ENCODE data around the gene MEIOB. TPM values are rescaled to one million over a fixed set of nuclear protein-coding genes. Genes with fewer than 3 reads are reported as not detected.
"Not testable (repeated sequence)": the region's sequence is repeated elsewhere in the genome, so short reads cannot be mapped to it uniquely, and the experiment has no call there.

The MEIOB gene
- total RNA-seq, 5 donors from 2014 or later (not counting 1 experiment from before 2014, with no cell fraction given): 0.26 TPM; not detected in 4

- ChIA-PET CTCF (no interaction called here), POLR2A (no interaction called here)
- Mint-ChIP-seq H3K4me1 (no peaks in the 10 kb centered on the region), H3K27ac (no peak overlapping the region), H3K9me3 (no peaks in the 10 kb centered on the region), H3K4me3 (no peak overlapping the region), H3K36me3 (no peaks in the 10 kb centered on the region), H3K27me3 (peaks cover 23 to 26% of the 10 kb centered on the region in 2 donors)
- no peak overlapping the region for H3K27ac ChIP-seq (ENCODE audit: low read length)
- 83% methylated on average over 1 of the region's 2 CpGs for WGBS (ENCODE audit: insufficient coverage)
- H3K27me3 ChIP-seq (replicated peaks in 1 of 2; ENCODE audit: control insufficient read depth in 2 of 2, extremely low read depth in 1 of 2, insufficient read depth in 2 of 2, low read length in 1 of 2): peaks cover 2 to 46% of the 10 kb centered on the region in 2 experiments
- no peaks in the 10 kb centered on the region for H3K4me1 ChIP-seq (ENCODE audit: control insufficient read depth in 1 of 2, extremely low read depth in 1 of 2, insufficient read depth in 2 of 2, low read length in 2 of 2)
- ATAC-seq (replicated peaks in 1 of 4) (no peak), DNase-seq (no peak)
- no peak overlapping the region for H3K4me3 ChIP-seq (ENCODE audit: control insufficient read depth in 1 of 2, extremely low read depth in 1 of 2, low read length in 1 of 2)
- no peaks in the 10 kb centered on the region for H3K36me3 ChIP-seq (ENCODE audit: control insufficient read depth in 2 of 2, extremely low read depth in 1 of 2, insufficient read depth in 1 of 2, low read length in 1 of 2)
- no peaks in the 10 kb centered on the region for H3K9me3 ChIP-seq
Observed at GRCh38 chr16:1879477-1879876, 7.5 kb upstream of the MEIOB start.

- H3K4me3 Mint-ChIP-seq: no peak overlapping the region
- Histone ChIP-seq H3K27ac (ENCODE audit: low read length) (no peak overlapping the region), H3K4me1 (ENCODE audit: control insufficient read depth in 1 of 2, extremely low read depth in 1 of 2, insufficient read depth in 2 of 2, low read length in 2 of 2) (no peaks in the 10 kb centered on the region), H3K4me3 (ENCODE audit: control insufficient read depth in 1 of 2, extremely low read depth in 1 of 2, low read length in 1 of 2) (no peak overlapping the region), H3K36me3 (ENCODE audit: control insufficient read depth in 2 of 2, extremely low read depth in 1 of 2, insufficient read depth in 1 of 2, low read length in 1 of 2) (no peaks in the 10 kb centered on the region), H3K27me3 (replicated peaks in 1 of 2; ENCODE audit: control insufficient read depth in 2 of 2, extremely low read depth in 1 of 2, insufficient read depth in 2 of 2, low read length in 1 of 2) (peaks cover 2 to 46% of the 10 kb centered on the region in 2 experiments), H3K9me3 (no peaks in the 10 kb centered on the region)
- POLR2A ChIA-PET: no interaction called here
- WGBS (ENCODE audit: insufficient coverage): 100% methylated on average over 1 of the region's 5 CpGs
- ATAC-seq (replicated peaks in 1 of 4) (no peak), DNase-seq (no peak)
- CTCF ChIA-PET: no interaction called here
- H3K36me3 Mint-ChIP-seq: no peaks in the 10 kb centered on the region
- no peak overlapping the region for H3K27ac Mint-ChIP-seq
- H3K4me1 Mint-ChIP-seq: no peaks in the 10 kb centered on the region
- peaks cover 26 to 35% of the 10 kb centered on the region in 2 donors for H3K27me3 Mint-ChIP-seq
- H3K9me3 Mint-ChIP-seq: no peaks in the 10 kb centered on the region
Observed at GRCh38 chr16:1878256-1878655, 6.3 kb upstream of the MEIOB start.

DNA sequence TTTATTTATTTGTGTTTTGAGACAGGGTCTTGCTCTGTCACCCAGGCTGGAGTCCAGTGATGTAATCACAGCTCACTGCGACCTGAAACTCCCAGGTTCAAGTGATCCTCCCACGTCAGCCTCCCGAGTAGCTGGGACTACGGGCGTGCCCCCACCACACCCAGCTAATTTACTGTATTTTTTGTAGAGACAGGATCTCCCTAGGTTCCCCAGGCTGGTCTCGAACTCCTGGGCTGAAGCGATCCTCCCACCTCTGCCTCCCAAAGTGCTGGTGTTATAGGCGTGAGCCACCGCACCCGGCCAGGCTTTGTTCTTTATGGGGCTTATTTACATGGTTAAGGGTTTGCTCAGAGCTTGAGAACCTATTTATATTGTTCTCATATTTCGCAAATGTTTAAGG is 5.8 kb upstream of the MEIOB start:
- no peak for DNase-seq
- Histone ChIP-seq H3K36me3 (ENCODE audit: control insufficient read depth in 2 of 2, extremely low read depth in 1 of 2, insufficient read depth in 1 of 2, low read length in 1 of 2) (no peaks in the 10 kb centered on the region), H3K27ac (ENCODE audit: low read length) (no peak overlapping the region), H3K27me3 (replicated peaks in 1 of 2; ENCODE audit: control insufficient read depth in 2 of 2, extremely low read depth in 1 of 2, insufficient read depth in 2 of 2, low read length in 1 of 2) (peaks cover 2 to 50% of the 10 kb centered on the region in 2 experiments), H3K4me3 (ENCODE audit: control insufficient read depth in 1 of 2, extremely low read depth in 1 of 2, low read length in 1 of 2) (no peak overlapping the region), H3K9me3 (no peaks in the 10 kb centered on the region), H3K4me1 (ENCODE audit: control insufficient read depth in 1 of 2, extremely low read depth in 1 of 2, insufficient read depth in 2 of 2, low read length in 2 of 2) (no peaks in the 10 kb centered on the region)
- ATAC-seq (replicated peaks in 1 of 4): no peak
- H3K9me3 Mint-ChIP-seq: no peaks in the 10 kb centered on the region
- POLR2A ChIA-PET: no interaction called here
- WGBS (ENCODE audit: insufficient coverage): no CpG with 5 or more reads among the region's 11 CpGs
- no peaks in the 10 kb centered on the region for H3K4me1 Mint-ChIP-seq
- H3K27me3 Mint-ChIP-seq: peaks cover 26 to 38% of the 10 kb centered on the region in 2 donors
- H3K4me3 Mint-ChIP-seq: no peak overlapping the region
- H3K27ac Mint-ChIP-seq: no peak overlapping the region
- CTCF ChIA-PET: no interaction called here
- H3K36me3 Mint-ChIP-seq: no peaks in the 10 kb centered on the region

- no peak overlapping the region for H3K4me3 ChIP-seq (ENCODE audit: control insufficient read depth in 1 of 2, extremely low read depth in 1 of 2, low read length in 1 of 2)
- CTCF ChIA-PET: no interaction called here
- no peak for ATAC-seq (replicated peaks in 1 of 4)
- H3K9me3 ChIP-seq: no peaks in the 10 kb centered on the region
- no peak overlapping the region for H3K27ac ChIP-seq (ENCODE audit: low read length)
- Mint-ChIP-seq H3K4me1 (peaks cover 4 to 5% (median 4%) of the 10 kb centered on the region in 3 donors), H3K4me3 (no peak overlapping the region), H3K27ac (peak overlapping the region in 1 of 2 donors; percentile 31), H3K27me3 (peaks cover 30 to 42% of the 10 kb centered on the region in 2 donors), H3K36me3 (no peaks in the 10 kb centered on the region), H3K9me3 (no peaks in the 10 kb centered on the region)
- peaks cover 0 to 7% of the 10 kb centered on the region in 2 experiments for H3K4me1 ChIP-seq (ENCODE audit: control insufficient read depth in 1 of 2, extremely low read depth in 1 of 2, insufficient read depth in 2 of 2, low read length in 2 of 2)
- peaks cover 2 to 54% of the 10 kb centered on the region in 2 experiments for H3K27me3 ChIP-seq (replicated peaks in 1 of 2; ENCODE audit: control insufficient read depth in 2 of 2, extremely low read depth in 1 of 2, insufficient read depth in 2 of 2, low read length in 1 of 2)
- DNase-seq: no peak
- POLR2A ChIA-PET: no interaction called here
- no peaks in the 10 kb centered on the region for H3K36me3 ChIP-seq (ENCODE audit: control insufficient read depth in 2 of 2, extremely low read depth in 1 of 2, insufficient read depth in 1 of 2, low read length in 1 of 2)
- WGBS (ENCODE audit: insufficient coverage): 74% methylated on average over 6 of the region's 6 CpGs
Observed at GRCh38 chr16:1877089-1877488, 5.1 kb upstream of the MEIOB start.

- H3K27me3 Mint-ChIP-seq: peaks cover 31 to 40% of the 10 kb centered on the region in 2 donors
- Histone ChIP-seq H3K27me3 (replicated peaks in 1 of 2; ENCODE audit: control insufficient read depth in 2 of 2, extremely low read depth in 1 of 2, insufficient read depth in 2 of 2, low read length in 1 of 2) (peaks cover 2 to 55% of the 10 kb centered on the region in 2 experiments), H3K4me1 (ENCODE audit: control insufficient read depth in 1 of 2, extremely low read depth in 1 of 2, insufficient read depth in 2 of 2, low read length in 2 of 2) (peaks cover 0 to 8% of the 10 kb centered on the region in 2 experiments), H3K4me3 (ENCODE audit: control insufficient read depth in 1 of 2, extremely low read depth in 1 of 2, low read length in 1 of 2) (no peak overlapping the region), H3K27ac (ENCODE audit: low read length) (no peak overlapping the region), H3K9me3 (no peaks in the 10 kb centered on the region), H3K36me3 (ENCODE audit: control insufficient read depth in 2 of 2, extremely low read depth in 1 of 2, insufficient read depth in 1 of 2, low read length in 1 of 2) (no peaks in the 10 kb centered on the region)
- H3K27ac Mint-ChIP-seq: no peak overlapping the region
- ChIA-PET CTCF (no interaction called here), POLR2A (interaction anchor here in 1 of 2 donors (0.7 kb wide), 1 partner anchor 8 kb away, joined by 4 read pairs; no protein-coding TSS in a partner anchor)
- peaks cover 4 to 6% (median 4%) of the 10 kb centered on the region in 3 donors for H3K4me1 Mint-ChIP-seq
- DNase-seq (no peak), ATAC-seq (replicated peaks in 1 of 4) (no peak)
- no peaks in the 10 kb centered on the region for H3K9me3 Mint-ChIP-seq
- 50% methylated on average over 4 of the region's 7 CpGs for WGBS (ENCODE audit: insufficient coverage)
- no peaks in the 10 kb centered on the region for H3K36me3 Mint-ChIP-seq
- H3K4me3 Mint-ChIP-seq: no peak overlapping the region
Observed at GRCh38 chr16:1876468-1876867, 4.5 kb upstream of the MEIOB start.

DNA sequence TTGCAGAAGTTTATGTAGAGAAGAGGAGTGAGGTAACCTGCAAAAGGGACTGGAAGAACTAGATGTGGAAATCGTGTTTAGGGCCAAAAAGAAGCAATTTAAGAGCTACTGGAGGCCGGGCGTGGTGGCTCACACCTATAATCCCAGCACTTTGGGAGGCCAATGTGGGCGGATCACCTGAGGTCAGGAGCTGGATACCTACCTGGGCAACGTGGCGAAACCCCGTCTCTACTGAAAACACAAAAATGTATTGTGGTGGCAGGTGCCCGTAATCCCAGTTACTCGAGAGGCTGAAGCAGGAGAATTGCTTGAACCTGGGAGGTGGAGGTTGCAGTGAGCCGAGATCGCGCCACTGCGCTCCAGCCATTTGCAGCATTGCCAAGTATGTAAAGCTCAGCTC is 4.1 kb upstream of the MEIOB start:
- H3K36me3 Mint-ChIP-seq; H3K9me3 Mint-ChIP-seq; H3K4me3 ChIP-seq (ENCODE audit: control insufficient read depth in 1 of 2, extremely low read depth in 1 of 2, low read length in 1 of 2); H3K4me3 Mint-ChIP-seq; H3K36me3 ChIP-seq (ENCODE audit: control insufficient read depth in 2 of 2, extremely low read depth in 1 of 2, insufficient read depth in 1 of 2, low read length in 1 of 2); H3K27ac Mint-ChIP-seq; H3K4me1 ChIP-seq (ENCODE audit: control insufficient read depth in 1 of 2, extremely low read depth in 1 of 2, insufficient read depth in 2 of 2, low read length in 2 of 2); DNase-seq; H3K9me3 ChIP-seq; ATAC-seq (replicated peaks in 1 of 4); H3K27ac ChIP-seq (ENCODE audit: low read length); H3K4me1 Mint-ChIP-seq; CTCF ChIA-PET: not testable (repeated sequence)
- WGBS (ENCODE audit: insufficient coverage): 82% methylated on average over 7 of the region's 13 CpGs
- H3K27me3 Mint-ChIP-seq: peaks cover 31 to 40% of the 10 kb centered on the region in 2 donors
- POLR2A ChIA-PET: interaction anchor here in 1 of 2 donors (0.7 kb wide), 1 partner anchor 8 kb away, joined by 4 read pairs; no protein-coding TSS in a partner anchor
- H3K27me3 ChIP-seq (replicated peaks in 1 of 2; ENCODE audit: control insufficient read depth in 2 of 2, extremely low read depth in 1 of 2, insufficient read depth in 2 of 2, low read length in 1 of 2): peaks cover 2 to 53% of the 10 kb centered on the region in 2 experiments

DNA sequence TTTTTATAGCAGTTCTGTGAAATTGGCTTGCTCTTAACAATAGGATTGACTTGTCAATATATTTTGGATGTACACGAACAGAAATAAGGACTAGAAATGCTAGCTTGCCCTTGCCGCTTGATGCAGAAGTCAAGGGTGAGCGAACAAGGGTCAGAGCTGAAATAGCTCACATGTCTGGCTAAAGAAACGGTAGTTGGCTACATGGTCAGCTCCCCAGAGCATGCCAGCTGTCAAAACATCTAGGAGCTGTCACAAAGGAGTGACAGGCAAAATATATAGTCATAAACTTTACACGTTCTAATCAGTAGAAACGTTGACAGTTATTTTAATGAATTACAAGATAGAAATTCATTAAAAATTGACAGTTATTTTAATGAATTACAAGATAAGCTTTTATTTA is 2.9 kb upstream of the MEIOB start:
- Mint-ChIP-seq H3K36me3 (no peaks in the 10 kb centered on the region), H3K27me3 (peaks cover 31 to 40% of the 10 kb centered on the region in 2 donors), H3K4me3 (no peak overlapping the region), H3K9me3 (no peaks in the 10 kb centered on the region), H3K27ac (no peak overlapping the region), H3K4me1 (peaks cover 4 to 6% (median 4%) of the 10 kb centered on the region in 3 donors)
- ChIA-PET POLR2A (no interaction called here), CTCF (interaction anchor here in 1 of 2 donors (1.1 kb wide), 1 partner anchor 13 kb away, joined by 4 read pairs; no protein-coding TSS in a partner anchor)
- ATAC-seq (replicated peaks in 1 of 4) (no peak), DNase-seq (no peak)
- 91% methylated on average over 3 of the region's 6 CpGs for WGBS (ENCODE audit: insufficient coverage)
- H3K27me3 ChIP-seq (replicated peaks in 1 of 2; ENCODE audit: control insufficient read depth in 2 of 2, extremely low read depth in 1 of 2, insufficient read depth in 2 of 2, low read length in 1 of 2): peaks cover 0 to 50% of the 10 kb centered on the region in 2 experiments
- H3K4me1 ChIP-seq (ENCODE audit: control insufficient read depth in 1 of 2, extremely low read depth in 1 of 2, insufficient read depth in 2 of 2, low read length in 2 of 2): peaks cover 0 to 8% of the 10 kb centered on the region in 2 experiments
- no peaks in the 10 kb centered on the region for H3K9me3 ChIP-seq
- H3K36me3 ChIP-seq (ENCODE audit: control insufficient read depth in 2 of 2, extremely low read depth in 1 of 2, insufficient read depth in 1 of 2, low read length in 1 of 2): no peaks in the 10 kb centered on the region
- no peak overlapping the region for H3K4me3 ChIP-seq (ENCODE audit: control insufficient read depth in 1 of 2, extremely low read depth in 1 of 2, low read length in 1 of 2)
- H3K27ac ChIP-seq (ENCODE audit: low read length): no peak overlapping the region
